HG03280 (cell line): ENCODE results near the gene RHBDF1.

Source experiments
- ATAC-seq: cut with Tn5 transposase; IDR thresholded peaks from one replicate; pipeline ENCODE4 v1.9.1; 2021; ENCODE audit warnings: mild to moderate bottlenecking, moderate library complexity; ENCODE audit not compliant: unreplicated experiment

RHBDF1 gene, protein sequence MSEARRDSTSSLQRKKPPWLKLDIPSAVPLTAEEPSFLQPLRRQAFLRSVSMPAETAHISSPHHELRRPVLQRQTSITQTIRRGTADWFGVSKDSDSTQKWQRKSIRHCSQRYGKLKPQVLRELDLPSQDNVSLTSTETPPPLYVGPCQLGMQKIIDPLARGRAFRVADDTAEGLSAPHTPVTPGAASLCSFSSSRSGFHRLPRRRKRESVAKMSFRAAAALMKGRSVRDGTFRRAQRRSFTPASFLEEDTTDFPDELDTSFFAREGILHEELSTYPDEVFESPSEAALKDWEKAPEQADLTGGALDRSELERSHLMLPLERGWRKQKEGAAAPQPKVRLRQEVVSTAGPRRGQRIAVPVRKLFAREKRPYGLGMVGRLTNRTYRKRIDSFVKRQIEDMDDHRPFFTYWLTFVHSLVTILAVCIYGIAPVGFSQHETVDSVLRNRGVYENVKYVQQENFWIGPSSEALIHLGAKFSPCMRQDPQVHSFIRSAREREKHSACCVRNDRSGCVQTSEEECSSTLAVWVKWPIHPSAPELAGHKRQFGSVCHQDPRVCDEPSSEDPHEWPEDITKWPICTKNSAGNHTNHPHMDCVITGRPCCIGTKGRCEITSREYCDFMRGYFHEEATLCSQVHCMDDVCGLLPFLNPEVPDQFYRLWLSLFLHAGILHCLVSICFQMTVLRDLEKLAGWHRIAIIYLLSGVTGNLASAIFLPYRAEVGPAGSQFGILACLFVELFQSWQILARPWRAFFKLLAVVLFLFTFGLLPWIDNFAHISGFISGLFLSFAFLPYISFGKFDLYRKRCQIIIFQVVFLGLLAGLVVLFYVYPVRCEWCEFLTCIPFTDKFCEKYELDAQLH

GRCh38 chr16:72561-73548 is at the start of gene RHBDF1:
RHBDF1 (minus strand) TSS chr16:72631; CDS start chr16:65015, 7,616 bp downstream.
- no peak for ATAC-seq

DNA sequence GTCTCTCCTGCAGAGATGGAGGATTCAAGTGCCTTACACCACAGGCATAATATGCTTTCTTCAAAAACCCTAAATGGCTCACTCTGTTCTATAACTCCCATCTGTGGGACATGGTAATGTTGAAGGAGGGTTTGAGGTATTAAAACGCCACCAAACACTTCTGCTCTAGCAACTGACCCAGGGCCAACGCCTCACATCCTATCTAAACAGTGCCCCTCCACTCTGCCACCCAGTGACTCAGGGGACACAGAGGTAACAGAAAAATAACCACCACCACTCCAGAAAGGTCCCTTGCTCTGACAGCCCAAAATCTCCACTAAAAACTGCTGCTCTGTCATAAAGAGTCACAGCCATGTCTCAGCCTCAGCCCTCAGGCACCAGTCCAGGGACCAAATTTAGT is 48.3 kb upstream of the RHBDF1 start:
- ATAC-seq, result no peak

DNA sequence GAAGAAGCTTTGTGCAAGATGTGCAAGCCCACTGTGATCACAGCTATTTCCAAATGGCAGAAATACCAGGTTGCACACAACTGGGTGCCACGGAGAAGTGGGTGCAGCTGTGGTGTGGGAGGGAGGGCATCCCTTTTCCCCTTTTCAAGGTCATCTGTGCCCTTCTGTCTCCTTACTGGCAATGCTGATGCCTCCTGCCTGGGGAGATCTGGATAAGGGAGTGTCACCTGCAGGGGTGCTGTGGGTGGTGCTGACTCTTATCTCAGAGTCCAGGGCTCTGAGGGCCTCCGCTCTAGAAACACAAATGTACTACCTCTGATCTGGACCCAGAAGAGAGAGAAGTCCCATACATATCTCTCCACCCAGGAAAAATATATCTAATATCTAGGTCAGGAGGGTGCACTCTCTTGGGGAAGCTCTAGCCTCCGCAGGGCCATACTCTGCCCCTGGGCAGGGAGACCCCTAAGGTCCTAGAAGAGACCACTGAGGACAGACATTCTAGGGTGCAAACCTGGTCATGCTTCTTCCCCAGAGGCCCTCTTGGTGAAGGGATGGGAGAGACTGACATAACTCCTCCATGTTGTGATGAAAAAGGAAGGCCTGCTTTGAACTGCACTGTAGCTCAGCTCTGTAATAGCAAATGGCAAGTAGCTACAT is 47.5 kb upstream of the RHBDF1 start:
- ATAC-seq, result no peak

- no peak for ATAC-seq
Observed at GRCh38 chr16:119295-119694, 46.9 kb upstream of the RHBDF1 start.

DNA sequence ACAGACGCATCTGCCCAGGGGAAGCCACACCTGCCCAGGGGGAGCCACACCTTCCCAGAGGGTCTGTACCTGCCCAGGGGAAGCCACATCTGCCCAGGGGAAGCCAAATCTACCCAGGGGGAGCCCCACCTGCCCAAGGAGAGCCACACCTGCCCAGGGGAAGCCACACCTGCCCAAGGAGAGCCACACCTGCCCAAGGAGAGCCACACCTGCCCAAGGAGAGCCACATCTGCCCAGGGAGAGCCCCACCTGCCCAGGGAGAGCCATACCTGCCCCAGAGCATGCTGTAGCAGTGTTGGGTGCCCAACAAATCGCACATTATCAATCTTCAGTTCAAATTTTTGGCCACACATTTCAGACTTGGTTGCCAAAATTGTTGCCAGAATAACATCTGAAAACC is 46.4 kb upstream of the RHBDF1 start:
- ATAC-seq, result no peak

GRCh38 chr16:117379-118365 is 45.2 kb upstream of the RHBDF1 start:
- ATAC-seq, result no peak

- no peak for ATAC-seq
Observed at GRCh38 chr16:116015-116414, 43.6 kb upstream of the RHBDF1 start.

DNA sequence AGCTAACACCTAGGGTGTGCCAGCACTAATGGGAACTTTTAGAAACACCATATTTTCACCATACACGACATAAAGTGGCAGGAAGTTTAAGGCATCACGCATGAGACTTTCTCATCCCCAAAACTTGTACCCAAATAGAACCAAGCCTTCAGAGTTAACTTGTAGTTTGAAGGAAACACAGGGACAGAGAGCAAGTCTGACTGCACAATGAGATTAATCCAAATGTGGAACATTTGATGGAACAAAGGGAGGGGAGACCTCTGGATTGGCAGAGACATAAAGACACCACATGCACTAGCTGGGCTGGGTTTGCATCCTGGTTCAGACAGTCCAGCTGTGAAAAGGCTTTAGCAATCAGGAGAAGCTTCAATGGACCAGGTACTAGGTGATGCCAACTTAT is 41.9 kb upstream of the RHBDF1 start:
- ATAC-seq, result no peak

- ATAC-seq, result no peak
Observed at GRCh38 chr16:112153-112840, 39.9 kb upstream of the RHBDF1 start.

- ATAC-seq, result no peak
Observed at GRCh38 chr16:106623-107324, 34.3 kb upstream of the RHBDF1 start.

- no peak for ATAC-seq
Observed at GRCh38 chr16:105521-105920, 33.1 kb upstream of the RHBDF1 start.

DNA sequence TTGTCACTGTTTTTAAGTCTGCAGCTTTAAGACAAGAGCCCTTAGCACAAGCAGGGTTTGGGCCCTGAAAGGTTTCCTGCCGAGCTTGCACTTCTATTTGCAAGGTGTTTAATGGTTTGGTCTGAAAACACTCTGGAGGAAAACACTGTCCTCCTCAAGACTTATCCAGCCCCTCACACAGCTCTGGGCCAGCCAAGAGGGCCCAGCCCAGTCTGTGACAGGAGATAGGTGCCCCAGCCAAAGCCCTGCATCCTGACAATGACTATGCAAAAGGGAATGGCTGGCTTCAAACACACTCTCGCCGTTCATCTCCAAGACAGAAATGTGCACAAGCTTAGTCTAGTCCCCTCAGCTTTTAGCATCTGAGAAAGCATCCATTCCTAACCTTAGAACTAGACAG is 32.5 kb upstream of the RHBDF1 start:
- ATAC-seq, result no peak

GRCh38 chr16:104355-104754 is 31.9 kb upstream of the RHBDF1 start:
- ATAC-seq, result no peak

- no peak for ATAC-seq
Observed at GRCh38 chr16:102060-102855, 29.8 kb upstream of the RHBDF1 start.

GRCh38 chr16:101586-101985 is 29.2 kb upstream of the RHBDF1 start:
- ATAC-seq, result no peak

- ATAC-seq, result no peak
Observed at GRCh38 chr16:100989-101388, 28.6 kb upstream of the RHBDF1 start.

DNA sequence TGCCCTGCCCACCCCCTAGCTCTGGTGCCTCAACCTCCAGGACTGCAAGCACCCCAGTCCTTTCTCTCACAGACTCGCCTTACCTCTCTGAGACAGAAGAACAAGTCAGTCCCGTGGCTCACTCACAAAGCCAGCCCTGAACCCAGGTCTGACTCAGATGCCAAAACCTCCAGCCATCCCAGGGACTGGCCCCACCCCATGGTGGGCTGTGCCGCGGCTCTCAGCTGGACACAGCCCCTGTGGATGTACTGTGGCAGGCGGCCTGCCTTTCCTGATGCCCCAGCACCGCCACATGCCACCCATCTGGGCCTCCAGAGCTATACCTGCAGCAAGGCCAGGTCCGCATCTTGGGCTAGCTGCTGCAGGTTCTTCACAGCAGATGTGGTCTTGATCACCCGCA is 25.4 kb upstream of the RHBDF1 start:
- no peak for ATAC-seq
